ENCODE results near the gene MORN5.
A peak's percentile ranks its signal among the peaks of the same experiment; 100 is the strongest.

Gene MORN5

GRCh38 chr9:122192914-122193525, 33.3 kb downstream of the MORN5 start:
- DNase-seq = no peak

GRCh38 chr9:122193651-122194050, 33.9 kb downstream of the MORN5 start:
- DNase-seq = no peak

- no peak for DNase-seq
These were observed 36.2 kb downstream of the MORN5 start for GRCh38 chr9:122195875-122196274.

DNA sequence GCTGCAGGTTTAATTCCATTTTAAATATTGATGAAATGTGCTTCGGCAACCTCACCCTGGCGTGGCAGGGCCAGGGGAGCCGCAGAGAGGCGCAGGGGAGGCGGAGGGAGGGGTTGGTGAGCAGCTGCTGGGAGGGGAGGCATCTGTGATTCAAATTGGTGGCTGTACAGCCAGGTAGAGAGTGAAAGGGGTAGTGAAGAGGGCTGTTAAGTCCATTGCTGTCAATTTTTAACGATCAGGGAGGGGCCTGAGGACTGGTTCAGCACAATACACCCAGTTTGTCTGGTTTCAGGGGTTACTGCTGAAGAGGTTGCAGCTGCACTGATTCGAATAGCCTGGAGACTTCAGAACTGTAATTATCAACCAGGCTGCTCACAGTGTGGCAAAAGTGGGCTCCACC, 37.7 kb downstream of the MORN5 start:
- DNase-seq = peak; percentile 96

GRCh38 chr9:122197882-122198281, 38.2 kb downstream of the MORN5 start:
- DNase-seq = no peak

GRCh38 chr9:122200960-122201595, 41.4 kb downstream of the MORN5 start:
- no peak for DNase-seq

- no peak for DNase-seq
These were observed 41.9 kb downstream of the MORN5 start for GRCh38 chr9:122201641-122202040.

- no peak for DNase-seq
These were observed 42.4 kb downstream of the MORN5 start for GRCh38 chr9:122202111-122202510.

- no peak for DNase-seq
These were observed 44.3 kb downstream of the MORN5 start for GRCh38 chr9:122204055-122204454.

DNA sequence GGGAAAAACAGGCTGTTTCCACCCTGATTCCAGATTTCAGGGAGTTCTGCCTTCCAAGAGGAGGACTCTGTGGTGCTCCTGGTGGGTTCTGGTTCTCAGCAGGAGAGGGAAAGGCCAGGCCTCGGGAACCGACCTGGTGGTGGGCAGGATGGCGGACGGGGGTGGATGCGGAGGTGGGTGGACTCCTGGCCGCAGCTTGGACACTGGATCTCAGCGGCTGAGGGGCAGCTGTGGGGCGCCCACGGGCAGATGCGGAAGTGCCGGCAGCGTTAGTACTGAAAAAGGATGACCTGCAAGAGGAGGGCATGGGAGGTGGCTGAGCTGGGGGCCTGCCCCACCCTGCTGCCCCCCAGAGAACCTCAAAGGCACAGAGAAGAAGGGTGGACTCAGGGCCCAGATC, 44.8 kb downstream of the MORN5 start:
- no peak for DNase-seq

DNA sequence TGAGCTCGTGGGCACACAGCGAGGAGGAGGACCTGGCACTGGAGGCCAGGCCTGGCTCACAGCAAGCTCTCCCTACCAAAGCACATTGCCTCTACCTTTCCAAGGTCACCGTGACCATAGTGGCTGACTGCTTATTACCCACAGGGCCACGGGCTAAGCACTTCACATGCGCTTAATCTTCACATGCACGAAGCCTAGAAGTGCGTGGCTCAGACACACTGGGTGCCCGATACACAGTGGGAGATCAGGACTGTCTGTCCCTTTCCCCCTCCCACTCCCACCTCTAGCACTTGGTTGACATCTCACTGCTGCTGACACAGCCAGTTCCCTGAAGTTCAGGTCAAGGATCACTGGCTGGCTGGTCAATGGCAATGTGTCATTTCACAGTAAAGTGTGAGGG, 45.5 kb downstream of the MORN5 start:
- no peak for DNase-seq

- no peak for DNase-seq
These were observed 46.7 kb downstream of the MORN5 start for GRCh38 chr9:122206118-122207046.

DNA sequence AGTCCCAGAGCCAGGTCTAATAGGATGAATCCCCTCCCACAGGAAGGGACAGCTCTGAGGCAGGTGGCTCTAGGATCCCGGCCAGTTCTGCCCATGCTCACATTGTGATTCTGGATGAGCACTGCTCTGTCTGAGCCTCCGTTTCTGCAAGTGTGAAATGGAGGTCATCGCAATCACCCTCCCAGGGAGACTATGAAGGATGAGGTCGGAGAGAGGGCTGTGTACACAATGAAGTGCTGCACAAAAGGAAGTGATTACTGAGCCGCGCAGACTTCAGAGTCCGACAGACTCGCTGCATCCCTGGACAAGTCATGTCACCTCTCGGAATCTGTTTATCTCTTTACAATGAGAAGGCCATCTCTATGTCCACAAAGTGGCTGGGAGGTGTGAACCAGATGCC, 47.4 kb downstream of the MORN5 start:
- no peak for DNase-seq

DNA sequence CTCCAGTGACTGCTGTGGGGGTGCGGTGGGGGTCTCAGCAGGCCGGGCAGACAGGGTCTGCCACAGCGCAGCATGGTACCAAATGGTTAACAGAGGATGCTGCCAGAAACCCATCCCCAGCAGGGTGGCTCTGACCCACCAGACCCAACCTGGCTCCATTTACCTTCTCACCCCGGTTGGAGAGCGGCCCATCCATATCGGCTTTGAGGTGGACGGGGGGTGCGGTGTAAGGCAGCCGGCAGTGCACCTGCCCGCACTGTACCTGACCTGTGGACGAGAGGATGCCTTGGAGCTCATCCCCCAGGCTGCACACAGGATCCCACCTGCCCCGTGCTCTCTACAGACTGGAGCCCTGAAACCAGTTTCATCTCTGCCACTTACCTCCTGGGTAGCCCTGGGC, 49.7 kb downstream of the MORN5 start:
- no peak for DNase-seq

DNA sequence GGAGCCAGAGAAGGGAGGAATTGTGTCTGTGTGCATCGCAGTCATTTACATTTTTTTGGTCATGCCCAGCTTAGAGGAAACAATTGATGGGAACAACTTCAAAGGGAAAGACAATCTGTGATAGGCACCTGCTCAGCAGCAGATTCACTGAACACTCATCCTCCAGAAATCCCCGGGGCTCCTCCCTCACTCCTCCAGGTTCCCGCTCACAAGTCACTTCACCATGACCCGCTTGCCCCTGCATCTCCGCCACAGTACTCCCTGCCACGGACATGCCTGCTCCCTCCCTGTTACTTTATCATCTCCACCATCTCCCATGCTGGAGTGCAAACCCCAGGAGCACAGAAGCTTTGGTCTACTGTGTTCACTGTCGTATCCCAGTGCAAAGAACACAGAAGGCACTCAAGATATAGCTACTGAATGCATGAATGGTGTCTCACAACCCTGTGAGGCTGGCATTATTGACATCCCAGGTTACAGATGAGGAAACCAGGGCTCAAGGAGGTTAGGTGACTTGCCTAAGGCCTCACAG, 52.8 kb downstream of the MORN5 start:
- DNase-seq = no peak

DNA sequence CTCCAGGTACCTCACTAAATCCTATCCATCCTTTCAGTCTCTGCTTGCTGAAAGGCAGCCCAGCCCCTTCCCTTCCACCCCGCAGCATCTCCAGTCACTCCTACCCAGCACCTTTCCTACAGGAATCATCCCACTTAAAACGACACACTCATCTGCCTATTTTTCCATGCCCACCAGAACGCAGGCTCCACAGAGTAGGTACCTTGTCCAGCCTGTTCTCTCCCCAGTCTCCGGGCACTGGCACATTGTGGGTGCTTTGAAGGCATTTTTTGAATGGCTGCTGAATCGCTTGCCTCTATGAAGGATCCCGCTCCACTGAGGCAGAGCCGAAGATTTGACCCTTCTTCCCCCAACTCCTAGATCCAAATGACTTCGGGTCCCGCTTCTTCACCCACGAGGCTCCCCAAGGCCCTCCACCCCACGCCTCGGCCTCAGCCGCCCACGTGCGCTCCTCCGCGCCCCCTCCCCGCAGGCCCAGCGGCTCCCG, 53.4 kb downstream of the MORN5 start:
- no peak for DNase-seq

DNA sequence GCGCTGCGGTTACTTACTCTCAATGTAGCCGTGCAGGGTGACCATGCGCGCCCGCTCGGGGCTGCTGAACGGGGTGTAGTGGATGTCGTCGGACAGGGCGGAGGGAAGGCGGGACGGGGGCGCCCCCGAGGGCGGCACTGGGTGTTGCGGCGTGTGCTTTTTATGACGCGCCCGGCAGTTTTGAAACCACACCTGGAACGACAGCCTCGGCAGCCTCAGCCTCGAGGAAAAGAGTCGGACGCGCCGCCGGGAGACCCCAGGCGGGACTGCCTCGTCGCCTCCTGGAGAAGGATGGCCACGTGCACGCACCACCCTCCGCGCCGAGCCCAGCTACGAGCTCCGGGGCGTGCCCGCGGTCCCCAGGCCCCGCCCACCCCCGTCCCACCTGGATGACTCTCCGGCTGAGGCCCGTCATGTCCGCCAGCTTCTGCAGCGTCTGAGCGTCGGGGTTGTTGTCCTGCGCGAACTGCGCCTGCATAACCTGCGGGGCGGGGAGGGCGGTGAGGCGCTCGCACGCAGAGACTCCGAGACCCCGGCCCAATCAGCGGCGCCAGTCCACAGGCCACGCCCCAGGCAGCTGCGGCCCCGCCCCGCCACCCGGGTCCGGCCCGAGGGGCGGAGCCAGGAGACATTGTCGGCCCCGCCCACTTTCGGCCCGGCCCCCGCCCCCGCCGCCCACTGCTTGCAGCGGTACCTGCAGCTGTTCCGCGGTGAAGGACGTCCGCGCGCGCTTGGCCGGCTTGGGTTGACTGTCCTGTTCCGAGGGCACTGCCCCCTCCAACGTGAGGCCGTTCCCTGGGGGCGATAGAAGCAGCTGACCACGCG, 54.1 kb downstream of the MORN5 start:
- peak; percentile 86 for DNase-seq

DNA sequence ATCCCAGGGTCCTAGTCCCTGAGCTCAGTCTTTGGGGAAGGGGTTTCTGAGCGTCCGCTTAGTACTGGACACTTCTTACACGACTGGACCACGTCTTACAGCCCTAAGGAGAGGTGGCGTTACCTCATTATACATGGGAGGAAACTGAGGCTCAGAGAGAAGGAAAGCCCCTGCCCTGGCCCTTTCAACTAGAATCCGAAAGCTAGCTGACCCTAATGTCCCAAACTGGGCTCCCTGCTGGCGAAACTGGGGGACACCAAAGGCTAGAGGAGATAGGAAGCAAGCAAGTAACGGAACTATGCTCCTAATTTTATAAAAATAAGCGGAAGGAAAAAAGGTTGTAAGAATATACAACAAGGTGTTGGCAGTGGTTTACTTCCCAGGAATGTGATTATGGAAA, 54.8 kb downstream of the MORN5 start:
- DNase-seq = no peak

DNA sequence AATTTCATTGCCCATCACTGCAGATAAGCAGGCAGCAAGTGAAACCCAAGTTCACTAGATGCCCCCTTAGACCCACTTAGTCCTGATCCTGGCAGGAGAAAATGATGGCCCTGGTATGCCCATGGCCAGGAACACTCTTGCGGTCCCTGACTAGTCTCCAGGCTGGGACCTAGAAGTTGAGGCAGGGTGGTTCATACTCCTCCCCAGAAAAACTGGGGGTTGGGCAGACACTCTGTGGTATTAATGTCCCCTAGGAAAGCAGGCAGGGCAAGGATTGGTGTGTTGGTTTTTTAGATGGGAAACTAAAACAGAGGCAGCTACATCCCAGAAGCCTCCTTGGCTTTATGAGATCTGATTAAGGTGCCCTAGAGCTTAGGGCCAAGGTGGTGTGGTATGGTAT, 56.0 kb downstream of the MORN5 start:
- DNase-seq = no peak

DNA sequence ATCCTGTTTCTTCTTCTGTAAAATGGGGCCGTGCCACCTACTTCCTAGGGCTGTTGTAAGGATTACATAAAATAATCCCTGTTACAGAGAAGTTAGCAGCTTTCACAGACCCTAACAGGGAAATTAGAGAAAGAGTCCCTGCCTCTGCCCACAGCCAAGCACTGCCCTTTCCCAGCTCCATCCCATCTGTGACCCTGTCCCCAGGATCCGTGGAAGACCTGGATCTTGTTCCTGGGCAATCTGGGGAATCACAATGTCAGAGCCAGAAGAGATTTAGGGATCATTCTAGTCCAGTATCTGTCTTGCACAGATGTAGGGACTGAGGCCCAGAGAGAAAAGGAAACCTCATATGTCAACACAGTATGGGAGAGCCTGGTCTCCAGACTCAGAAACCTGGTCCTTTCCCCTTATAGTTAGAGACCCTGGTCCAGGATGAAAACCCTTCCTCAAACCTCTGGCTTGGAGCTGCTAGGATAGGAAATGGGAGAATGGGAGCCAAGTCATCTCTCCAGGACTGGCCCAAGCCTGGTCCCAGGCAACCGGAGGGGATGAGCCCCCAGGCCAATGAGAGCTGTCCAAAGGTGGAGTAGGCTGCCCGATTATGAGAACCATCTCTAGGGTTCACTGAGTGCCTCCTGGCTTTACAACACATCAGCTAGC, 56.6 kb downstream of the MORN5 start:
- DNase-seq = no peak

GRCh38 chr9:122216798-122217418, 57.2 kb downstream of the MORN5 start:
- no peak for DNase-seq

GRCh38 chr9:122217640-122218039, 57.9 kb downstream of the MORN5 start:
- DNase-seq = no peak
